H1 (cell line): ENCODE results near the gene MPPED1. TPM values are rescaled to one million over a fixed set of nuclear protein-coding genes. Genes with fewer than 3 reads are reported as not detected.

ENCODE experiments used
- CTCF ChIA-PET: fragments of 300-600 bp; sonication (Branson Sonifier 250); formaldehyde crosslinking; loops from one replicate; lab custom pipeline; 2021; ENCODE audit not compliant: partially characterized antibody; lab: Charles Lee
- POLR2A ChIA-PET: fragments of 300-600 bp; sonication (Branson Sonifier 250); formaldehyde crosslinking; loops from one replicate; lab custom pipeline; 2021; ENCODE audit warnings: inconsistent platforms; ENCODE audit not compliant: partially characterized antibody; lab: Charles Lee
- DNase-seq, 2 experiments: peaks; one replicate each; pipeline versions ENCODE4 v3.0.0 to v3.0.0-alpha.2; 2010 to 2022; ENCODE audit warnings: low spot score in 2 of 2, low read depth in 1 of 2, mixed read lengths in 1 of 2
- FAIRE-seq: peaks from 2 replicates; lab custom pipeline; 2011; peaks lifted over from hg19 to GRCh38; lab: Jason Lieb, UNC
- H2AFZ ChIP-seq: 2 replicates; pipeline ENCODE4 v1.8.1; 2012; ENCODE audit warnings: low read length, inconsistent platforms
- H2AK5ac ChIP-seq: 2 replicates; pipeline ENCODE4 v1.6.1; 2013; ENCODE audit warnings: low read depth, low read length
- H2BK120ac ChIP-seq: replicated peaks from 2 replicates; pipeline ENCODE3; 2013; ENCODE audit warnings: low read depth, low read length, inconsistent platforms
- H2BK12ac ChIP-seq: 2 replicates; pipeline ENCODE4 v1.6.1; 2013; ENCODE audit warnings: low read depth, low read length
- H2BK15ac ChIP-seq: 2 replicates; pipeline ENCODE4 v1.6.1; 2013; ENCODE audit warnings: low read length
- H2BK20ac ChIP-seq: 2 replicates; pipeline ENCODE4 v1.6.1; 2013; ENCODE audit warnings: low read length
- H2BK5ac ChIP-seq: 2 replicates; pipeline ENCODE4 v1.6.1; 2013; ENCODE audit warnings: low read depth, low read length
- H3K14ac ChIP-seq: 2 replicates; pipeline ENCODE4 v1.6.1; 2013; ENCODE audit warnings: inconsistent platforms; ENCODE audit not compliant: insufficient read length
- H3K18ac ChIP-seq: 2 replicates; pipeline ENCODE4 v1.6.1; 2013; ENCODE audit warnings: low read length; ENCODE audit errors: extremely low read depth
- H3K23ac ChIP-seq: 2 replicates; pipeline ENCODE4 v1.6.1; 2013; ENCODE audit warnings: inconsistent platforms; ENCODE audit not compliant: insufficient read length
- H3K23me2 ChIP-seq: 2 replicates; pipeline ENCODE4 v1.6.1; 2013; ENCODE audit warnings: low read depth, low read length
- H3K27ac ChIP-seq: 2 replicates; pipeline ENCODE4 v1.6.1; 2011; ENCODE audit warnings: low read depth, low read length, inconsistent platforms
- H3K27me3 ChIP-seq, 4 experiments: replicated peaks in 1 of 4; 1 replicate in 1 of 4; 2 replicates in 3 of 4; pipeline versions ENCODE4 v1.6.1 to v1.8.1; 2011 to 2013; ENCODE audit warnings: low read length in 3 of 4, mild to moderate bottlenecking in 3 of 4, inconsistent platforms in 2 of 4, mixed read lengths in 2 of 4, moderate library complexity in 1 of 4; ENCODE audit not compliant: control insufficient read depth in 3 of 4, insufficient read depth in 3 of 4; ENCODE audit errors: extremely low read depth in 1 of 4
- H3K36me3 ChIP-seq, 4 experiments: 2 replicates each; pipeline versions ENCODE4 v1.6.1 to v1.8.1; 2011 to 2013; ENCODE audit warnings: mild to moderate bottlenecking in 4 of 4, low read length in 3 of 4, moderate library complexity in 2 of 4, control low read depth in 1 of 4, inconsistent platforms in 1 of 4; ENCODE audit not compliant: insufficient read depth in 4 of 4, control insufficient read depth in 2 of 4
- H3K4ac ChIP-seq: replicated peaks from 2 replicates; pipeline ENCODE3; 2013; ENCODE audit warnings: low read length, low read depth, mixed read lengths, inconsistent platforms; ENCODE audit not compliant: insufficient read length
- H3K4me1 ChIP-seq, 4 experiments: replicated peaks in 1 of 4; 1 replicate in 1 of 4; 2 replicates in 3 of 4; pipeline versions ENCODE4 v1.6.1 to v1.8.1; 2011 to 2013; ENCODE audit warnings: low read length in 3 of 4, inconsistent platforms in 2 of 4, mixed read lengths in 1 of 4; ENCODE audit not compliant: insufficient read depth in 4 of 4, control insufficient read depth in 3 of 4
- H3K4me2 ChIP-seq, 2 experiments: 2 replicates each; pipeline versions ENCODE4 v1.6.1 to v1.8.1; 2011 to 2013; ENCODE audit warnings: low read depth in 2 of 2, low read length in 2 of 2, control low read depth in 1 of 2, inconsistent platforms in 1 of 2, mild to moderate bottlenecking in 1 of 2; ENCODE audit not compliant: insufficient read depth in 1 of 2
- H3K4me3 ChIP-seq, 4 experiments: fragments of 200-600, 300-600 bp in 1 of 4; sonication (generic), shearing (Covaris generic), sonication (Bioruptor Twin) in 1 of 4; 2 replicates each; pipeline versions ENCODE4 v1.5.1 to v1.8.1; 2011 to 2016; ENCODE audit warnings: low read length in 4 of 4, low read depth in 3 of 4, control low read depth in 2 of 4, inconsistent platforms in 2 of 4, mild to moderate bottlenecking in 2 of 4, mixed read lengths in 1 of 4, moderate library complexity in 1 of 4; ENCODE audit not compliant: insufficient read depth in 2 of 4; ENCODE audit errors: extremely low read depth in 1 of 4
- H3K56ac ChIP-seq: replicated peaks from 2 replicates; pipeline ENCODE3; 2013; ENCODE audit warnings: low read depth, mild to moderate bottlenecking, mixed read lengths, low read length, inconsistent platforms; ENCODE audit not compliant: insufficient read length
- H3K79me1 ChIP-seq: 2 replicates; pipeline ENCODE4 v1.6.1; 2013; ENCODE audit warnings: low read depth, low read length, control low read depth
- H3K79me2 ChIP-seq, 2 experiments: 2 replicates each; pipeline versions ENCODE4 v1.6.1 to v1.8.1; 2012 to 2013; ENCODE audit warnings: low read length in 2 of 2, mild to moderate bottlenecking in 2 of 2, inconsistent platforms in 1 of 2; ENCODE audit not compliant: insufficient read depth in 2 of 2, control insufficient read depth in 1 of 2
- H3K9ac ChIP-seq, 4 experiments: replicated peaks in 1 of 4; 1 replicate in 1 of 4; 2 replicates in 3 of 4; pipeline versions ENCODE4 v1.6.1 to v1.8.1; 2011 to 2013; ENCODE audit warnings: low read depth in 3 of 4, low read length in 3 of 4, control low read depth in 2 of 4, mild to moderate bottlenecking in 2 of 4, moderate library complexity in 2 of 4, inconsistent platforms in 1 of 4; ENCODE audit errors: extremely low read depth in 1 of 4
- H3K9me3 ChIP-seq, 2 experiments: 2 replicates each; pipeline versions ENCODE4 v1.6.1 to v1.8.1; 2012 to 2013; ENCODE audit warnings: mild to moderate bottlenecking in 2 of 2, moderate library complexity in 2 of 2, control low read depth in 1 of 2, inconsistent platforms in 1 of 2, low read depth in 1 of 2, low read length in 1 of 2, mixed read lengths in 1 of 2; ENCODE audit not compliant: insufficient read depth in 2 of 2
- H4K20me1 ChIP-seq, 2 experiments: replicated peaks in 1 of 2; 2 replicates each; pipeline versions ENCODE3 to v1.8.1; 2011 to 2013; ENCODE audit warnings: inconsistent platforms in 2 of 2, low read length in 2 of 2, mild to moderate bottlenecking in 1 of 2; ENCODE audit not compliant: insufficient read depth in 2 of 2, control insufficient read depth in 1 of 2
- H4K5ac ChIP-seq: 2 replicates; pipeline ENCODE4 v1.6.1; 2013; ENCODE audit warnings: low read length, low read depth, mixed read lengths, inconsistent platforms; ENCODE audit not compliant: insufficient read length
- H4K8ac ChIP-seq: 2 replicates; pipeline ENCODE4 v1.8.0; 2013; ENCODE audit warnings: mild to moderate bottlenecking, moderate library complexity, low read length, inconsistent platforms; ENCODE audit not compliant: insufficient read depth; ENCODE audit errors: extremely low read depth
- H4K91ac ChIP-seq: replicated peaks from 2 replicates; pipeline ENCODE3; 2013; ENCODE audit warnings: low read length, mixed read lengths, inconsistent platforms; ENCODE audit not compliant: insufficient read length
- E2F6 ChIP-seq: IDR thresholded peaks from 2 replicates; pipeline ENCODE4 v1.6.1; 2012; ENCODE audit warnings: inconsistent platforms
- SIN3A ChIP-seq, 2 experiments: IDR thresholded peaks in 1 of 2; conservative IDR thresholded peaks in 1 of 2; 2 replicates each; pipeline ENCODE4 v1.6.1; 2011 to 2012; ENCODE audit warnings: low read length in 2 of 2, improper control_type of control experiment in 1 of 2, low read depth in 1 of 2, mild to moderate bottlenecking in 1 of 2
- ZNF274 ChIP-seq: IDR thresholded peaks from 2 replicates; pipeline ENCODE4 v1.7.0; 2012; ENCODE audit warnings: low read length, borderline replicate concordance; ENCODE audit errors: extremely low read depth
- WGBS, 2 experiments: shearing (Covaris generic) in 1 of 2; methylation state at CpG; one replicate each; pipeline versions ENCODE4 v1.1.6 to v1.1.7; 2013 to 2015; ENCODE audit warnings: low lambda C conversion rate in 2 of 2, mixed read lengths in 2 of 2, inconsistent platforms in 1 of 2, low coverage in 1 of 2, missing lambda C conversion rate in 1 of 2; ENCODE audit not compliant: insufficient replicate concordance in 2 of 2, insufficient coverage in 1 of 2, insufficient read length in 1 of 2; ENCODE audit errors: extremely low coverage in 1 of 2, missing lambda C conversion rate in 1 of 2; 5-methylcytosine and 5-hydroxymethylcytosine counted together
- polyA plus RNA-seq, 7 experiments: library from polyadenylated mRNA; depleted of rRNA in 3 of 7; stranded (reverse) in 5 of 7; unstranded in 2 of 7; fragments of >200 nt in 5 of 7; fragments of 200-250 nt in 2 of 7; gene quantifications; 1 replicate in 5 of 7; 2 replicates in 1 of 7; 4 replicates in 1 of 7; pipeline versions ENCODE4 v1.2.1 to v1.2.3, GENCODE V29; 2011 to 2013; ENCODE audit warnings: missing spikeins in 2 of 7, mixed read lengths in 2 of 7
- total RNA-seq: library from RNA; stranded (reverse); fragmentation: NEBNext Ultra II Directional; extraction: Animal tissue kit (Norgen Biotek cat#: 25700); gene quantifications from 2 replicates; pipeline ENCODE4 v1.2.1, GENCODE V29; 2021

The MPPED1 gene
- total and polyA plus RNA-seq, 2 of the 8 experiments (the other 6 are each of a cell fraction or from before 2014, with no cell fraction given) = 0.29 to 0.37 TPM

DNA sequence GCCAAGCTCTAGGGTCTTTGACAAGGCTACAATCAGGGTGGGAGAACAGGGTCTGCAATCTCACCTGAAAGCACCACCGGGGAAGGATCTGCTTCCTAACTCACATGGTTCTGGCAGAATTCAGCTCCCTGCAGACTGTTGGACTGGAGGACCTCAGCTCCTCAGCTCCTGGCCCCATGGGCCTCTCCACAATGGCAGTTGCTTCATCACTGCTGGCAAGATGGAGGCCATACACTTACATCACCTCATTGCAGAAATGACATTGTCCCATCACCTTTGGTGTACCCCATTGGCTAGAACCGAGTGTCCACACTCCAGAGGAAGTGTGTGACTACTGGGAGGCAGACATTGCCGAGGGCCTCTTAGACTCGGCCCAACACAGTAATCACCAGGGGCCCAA is 20.9 kb upstream of the MPPED1 start:
- FAIRE-seq = no peak
- WGBS, 2 experiments = 79% methylated on average over 4 of the region's 4 CpGs; no CpG with 5 or more reads in 1 of the 2 experiments
- no peak for TF ChIP-seq ZNF274
- TF ChIP-seq SIN3A (conservative IDR thresholded peaks at IDR 0.05 in 1 of 2, IDR thresholded peaks at IDR 0.05 in 1 of 2; ENCODE audit: low read depth in 1 of 2, low read length in 2 of 2) = no peak
- no peak for TF ChIP-seq E2F6

More for the DNA sequence above, 20.9 kb upstream of the MPPED1 start:
- H3K4me3 ChIP-seq = no peak overlapping the region
- H2BK120ac ChIP-seq = no peak overlapping the region
- H3K18ac ChIP-seq = no peak overlapping the region
- H3K14ac ChIP-seq = no peak overlapping the region
- DNase-seq = no peak
- no peaks in the 10 kb centered on the region for H3K23me2 ChIP-seq
- H2AK5ac ChIP-seq = no peak overlapping the region
- H3K27me3 ChIP-seq = peaks cover 0 to 11% (median 3%) of the 10 kb centered on the region in 4 experiments; a peak in 4 of 7 replicates
- no peak overlapping the region for H3K23ac ChIP-seq
- ChIA-PET CTCF (interaction anchor here (0.8 to 14.7 kb wide), 4 partner anchors 13 to 124 kb away, joined by 3 to 257 read pairs (median 3); no protein-coding TSS in a partner anchor), POLR2A (no interaction called here)
- H3K36me3 ChIP-seq = no peaks in the 10 kb centered on the region
- no peak overlapping the region for H4K91ac ChIP-seq
- H3K56ac ChIP-seq = no peak overlapping the region
- no peaks in the 10 kb centered on the region for H3K79me1 ChIP-seq
- no peak overlapping the region for H3K4me2 ChIP-seq
- H3K27ac ChIP-seq = no peak overlapping the region
- no peak overlapping the region for H2BK12ac ChIP-seq
- no peak overlapping the region for H3K9ac ChIP-seq
- no peaks in the 10 kb centered on the region for H4K20me1 ChIP-seq
- no peak overlapping the region for H4K5ac ChIP-seq
- no peaks in the 10 kb centered on the region for H3K79me2 ChIP-seq
- no peak overlapping the region for H4K8ac ChIP-seq
- no peak overlapping the region for H2BK15ac ChIP-seq
- H2AFZ ChIP-seq = no peak overlapping the region
- H3K4ac ChIP-seq = no peak overlapping the region
- no peak overlapping the region for H2BK20ac ChIP-seq
- H2BK5ac ChIP-seq = no peak overlapping the region
- H3K4me1 ChIP-seq = peaks cover 0 to 3% (median 2%) of the 10 kb centered on the region in 4 experiments; a peak in 3 of 7 replicates
- no peaks in the 10 kb centered on the region for H3K9me3 ChIP-seq
